T-helper 17 cell (primary cell): ENCODE results near the gene COPS8. TPM values are rescaled to one million over a fixed set of nuclear protein-coding genes. Genes with fewer than 3 reads are reported as not detected.

Experiments used
- ATAC-seq: fragments of 150-1000 bp; cut with Tn5 transposase; 2 replicates; pipeline ENCODE4 v1.10.0; 2021; ENCODE audit warnings: mild to moderate bottlenecking, moderate library complexity
- DNase-seq, 3 donors: peaks; one replicate each; pipeline versions ENCODE4 v3.0.0 to v3.0.0-alpha.2; 2020 to 2021
- H3K9me3 ChIP-seq: one replicate; pipeline ENCODE4 v1.7.0; 2013; ENCODE audit warnings: low read length, mild to moderate bottlenecking; ENCODE audit not compliant: control insufficient read depth, poor library complexity, severe bottlenecking
- H3K27ac Mint-ChIP-seq: one replicate; pipeline ENCODE4 v1.8.0; 2022; ENCODE audit warnings: mild to moderate bottlenecking, moderate library complexity, mixed read lengths
- H3K27me3 Mint-ChIP-seq: one replicate; pipeline ENCODE4 v1.8.0; 2022; ENCODE audit warnings: mixed read lengths
- H3K36me3 Mint-ChIP-seq: one replicate; pipeline ENCODE4 v1.8.0; 2022; ENCODE audit warnings: low read depth, mixed read lengths
- H3K4me1 Mint-ChIP-seq: one replicate; pipeline ENCODE4 v1.8.0; 2022; ENCODE audit warnings: mild to moderate bottlenecking, mixed read lengths
- H3K4me3 Mint-ChIP-seq: one replicate; pipeline ENCODE4 v1.8.0; 2022; ENCODE audit warnings: mild to moderate bottlenecking, moderate library complexity, mixed read lengths
- total RNA-seq, 4 donors: library from RNA in 2 of 4; stranded (reverse) in 2 of 4; gene quantifications; one replicate each; pipeline ENCODE4 v1.2.3 and lab custom pipeline; 2022 to 2026

The COPS8 gene
- total RNA-seq, 2 donors from 2014 or later: 46.0 to 49.4 TPM

DNA sequence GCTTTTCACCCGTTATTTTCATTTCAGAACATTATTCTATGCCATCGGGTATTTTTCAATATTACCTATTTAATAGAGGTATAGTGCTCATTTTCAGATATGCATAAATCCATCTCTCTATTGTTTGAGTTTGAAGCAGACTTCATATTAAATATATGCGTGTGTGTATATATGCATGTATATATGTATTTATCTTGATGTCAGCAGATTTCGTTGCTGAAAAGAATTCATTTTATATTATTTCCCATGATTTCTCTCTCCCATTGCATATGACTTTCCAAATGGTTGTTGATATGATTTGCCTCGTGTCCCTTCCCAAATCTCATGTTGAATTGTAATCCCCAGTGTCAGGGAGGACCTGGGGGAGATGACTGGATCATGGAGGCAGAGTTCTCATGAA is 28.6 kb upstream of the COPS8 start:
- no peaks in the 10 kb centered on the region for H3K9me3 ChIP-seq
- ATAC-seq: no peak
- Mint-ChIP-seq H3K36me3 (peaks cover under 1% of the 10 kb centered on the region), H3K4me1 (peaks cover 4% of the 10 kb centered on the region), H3K27ac (no peak overlapping the region), H3K27me3 (peaks cover 29% of the 10 kb centered on the region), H3K4me3 (no peak overlapping the region)
- DNase-seq: no peak

DNA sequence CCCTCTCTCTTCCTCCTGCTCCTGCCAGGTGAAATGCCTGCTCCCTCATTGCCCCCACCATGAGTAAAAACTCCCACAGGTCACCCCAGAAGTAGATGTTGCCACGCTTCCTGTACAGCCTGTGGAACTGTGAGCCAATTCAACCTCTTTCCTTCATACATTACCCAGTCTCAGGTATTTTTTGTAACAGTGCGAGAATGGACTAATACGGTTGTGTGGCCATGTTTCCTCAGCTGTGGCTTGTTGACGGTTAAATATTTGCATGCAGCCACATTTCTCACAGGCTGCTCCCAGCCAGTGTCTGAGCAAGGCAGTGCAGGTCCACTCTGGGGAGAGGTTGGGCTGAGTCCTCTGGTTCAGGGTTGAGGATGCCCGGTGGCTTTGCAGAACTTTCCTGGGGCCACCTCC is 27.8 kb upstream of the COPS8 start:
- Mint-ChIP-seq H3K27ac (no peak overlapping the region), H3K27me3 (peaks cover 21% of the 10 kb centered on the region), H3K36me3 (no peaks in the 10 kb centered on the region), H3K4me1 (peaks cover 4% of the 10 kb centered on the region), H3K4me3 (no peak overlapping the region)
- H3K9me3 ChIP-seq: no peaks in the 10 kb centered on the region
- no peak for ATAC-seq
- no peak for DNase-seq

DNA sequence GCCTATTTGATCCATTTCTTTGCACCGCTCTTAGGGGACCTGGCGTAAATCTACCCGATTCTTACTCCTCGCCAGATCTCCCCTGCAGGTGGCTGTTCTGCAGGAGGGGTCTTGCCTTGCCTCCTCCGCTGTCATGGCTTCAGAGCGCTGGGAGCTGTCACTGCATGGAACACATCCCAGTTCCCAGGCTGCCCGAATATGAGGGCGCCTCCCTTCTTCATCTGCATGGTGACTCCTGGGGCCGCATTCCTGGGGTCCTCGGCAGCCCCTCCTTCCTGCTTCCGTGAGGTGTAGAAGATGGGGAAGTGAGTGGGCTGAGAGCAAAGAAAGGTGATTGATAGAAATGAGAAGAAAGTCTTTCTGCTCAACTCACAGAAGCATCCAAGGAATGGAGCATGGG is 27.3 kb upstream of the COPS8 start:
- Mint-ChIP-seq H3K4me3 (no peak overlapping the region), H3K4me1 (peaks cover 4% of the 10 kb centered on the region), H3K27me3 (peaks cover 16% of the 10 kb centered on the region), H3K36me3 (no peaks in the 10 kb centered on the region), H3K27ac (no peak overlapping the region)
- DNase-seq (no peak), ATAC-seq (no peak)
- no peaks in the 10 kb centered on the region for H3K9me3 ChIP-seq

DNA sequence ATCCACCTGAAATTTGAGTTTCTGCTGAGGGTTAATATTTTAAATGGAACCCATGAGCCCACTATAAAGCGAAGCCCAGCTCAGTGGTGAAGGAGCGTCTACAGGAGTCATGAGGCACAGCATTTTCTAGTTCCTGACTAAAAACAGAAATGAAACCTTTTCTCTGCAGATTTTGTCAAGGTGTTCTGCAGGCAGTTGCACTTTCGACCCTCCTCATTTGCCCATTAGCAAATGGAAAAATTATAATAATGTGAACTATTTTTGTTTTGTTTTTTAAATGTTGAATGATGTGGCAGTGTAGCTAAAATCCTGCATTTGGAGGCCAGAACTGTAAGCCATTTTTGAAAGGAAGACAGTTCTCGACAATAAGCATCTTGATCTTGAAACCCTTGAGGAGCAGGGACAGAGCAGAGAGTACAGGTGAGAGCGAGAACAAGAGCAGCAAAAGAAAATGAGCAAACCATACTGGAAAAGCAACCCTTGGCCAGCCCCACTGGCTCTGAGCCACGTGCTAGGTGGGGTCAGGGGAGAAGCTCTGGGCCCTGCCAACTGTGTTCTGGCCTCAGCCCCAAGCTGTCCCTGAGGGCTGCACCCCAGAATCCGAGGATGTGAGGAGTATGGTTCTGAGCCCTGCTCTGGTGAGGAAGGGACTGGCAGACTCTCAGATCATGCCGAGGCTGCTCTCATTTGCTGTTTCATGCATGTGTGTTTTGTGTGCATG is 26.4 kb upstream of the COPS8 start:
- ATAC-seq (no peak), DNase-seq (no peak)
- no peak overlapping the region for H3K4me3 Mint-ChIP-seq
- H3K36me3 Mint-ChIP-seq: no peaks in the 10 kb centered on the region
- peak overlapping the region; percentile 8 for H3K27ac Mint-ChIP-seq
- H3K4me1 Mint-ChIP-seq: peaks cover 4% of the 10 kb centered on the region
- no peaks in the 10 kb centered on the region for H3K9me3 ChIP-seq
- H3K27me3 Mint-ChIP-seq: peaks cover 16% of the 10 kb centered on the region

DNA sequence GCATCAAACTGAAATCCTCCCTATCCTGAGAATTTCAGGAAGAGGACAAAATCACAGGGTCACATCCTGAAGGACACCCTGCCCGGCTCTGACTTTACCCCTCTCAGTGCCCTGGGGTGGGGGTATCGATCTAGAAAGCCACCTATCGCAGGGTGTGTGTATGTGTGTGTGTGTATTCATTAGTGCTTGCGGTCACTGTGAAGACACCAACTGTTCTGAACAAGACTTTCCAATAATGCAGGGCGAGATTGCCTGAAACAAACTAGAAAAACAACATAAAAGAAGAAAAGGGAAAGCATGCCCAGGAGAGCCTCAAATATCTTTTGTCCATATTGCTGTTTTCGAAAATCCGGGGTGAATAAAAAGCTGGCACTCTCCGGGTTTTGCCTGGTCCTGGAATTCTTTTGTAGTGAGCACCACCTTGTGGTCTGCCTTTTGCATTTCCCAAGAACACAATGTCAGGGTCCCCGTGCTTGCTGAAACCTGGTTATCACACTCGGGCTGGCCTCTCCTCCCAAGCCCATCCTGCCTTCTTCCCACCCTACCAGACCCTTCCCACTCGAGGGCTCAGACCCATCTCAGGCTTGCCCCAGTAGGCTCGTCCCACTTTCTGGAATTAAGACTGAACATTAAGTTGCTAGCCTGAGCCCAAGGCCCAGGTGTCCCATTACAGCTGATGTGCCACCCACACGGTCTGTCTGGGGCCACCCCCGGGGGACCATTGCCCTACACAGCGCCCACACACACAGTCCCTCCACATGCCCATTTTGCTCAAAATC is 25.0 kb upstream of the COPS8 start:
- DNase-seq (no peak), ATAC-seq (peak; percentile 39)
- no peak overlapping the region for H3K4me3 Mint-ChIP-seq
- H3K27ac Mint-ChIP-seq: no peak overlapping the region
- H3K36me3 Mint-ChIP-seq: no peaks in the 10 kb centered on the region
- H3K9me3 ChIP-seq: no peaks in the 10 kb centered on the region
- peaks cover 4% of the 10 kb centered on the region for H3K4me1 Mint-ChIP-seq
- H3K27me3 Mint-ChIP-seq: peaks cover 16% of the 10 kb centered on the region

DNA sequence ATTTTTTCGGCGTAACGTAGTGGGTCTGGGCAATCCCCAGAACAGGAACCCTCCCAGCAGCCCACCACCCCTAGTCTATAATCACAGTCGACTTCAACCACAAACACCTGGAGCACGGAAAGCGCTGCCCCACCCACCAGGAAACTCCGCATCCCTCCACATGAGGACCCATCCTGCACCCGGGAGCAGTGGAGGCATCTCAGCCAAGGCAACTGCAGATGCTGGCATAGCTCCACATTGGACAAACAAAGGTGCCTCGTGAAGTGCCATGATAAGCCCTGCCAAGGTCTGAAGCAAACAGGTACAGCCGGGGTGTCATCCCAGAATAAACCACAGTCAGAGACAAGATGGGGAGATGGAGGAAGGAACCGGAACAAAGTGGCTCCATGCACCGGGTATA is 24.3 kb upstream of the COPS8 start:
- Mint-ChIP-seq H3K4me1 (peaks cover 6% of the 10 kb centered on the region), H3K4me3 (no peak overlapping the region), H3K36me3 (no peaks in the 10 kb centered on the region), H3K27ac (no peak overlapping the region), H3K27me3 (peaks cover 14% of the 10 kb centered on the region)
- ATAC-seq (no peak), DNase-seq (no peak)
- no peaks in the 10 kb centered on the region for H3K9me3 ChIP-seq

DNA sequence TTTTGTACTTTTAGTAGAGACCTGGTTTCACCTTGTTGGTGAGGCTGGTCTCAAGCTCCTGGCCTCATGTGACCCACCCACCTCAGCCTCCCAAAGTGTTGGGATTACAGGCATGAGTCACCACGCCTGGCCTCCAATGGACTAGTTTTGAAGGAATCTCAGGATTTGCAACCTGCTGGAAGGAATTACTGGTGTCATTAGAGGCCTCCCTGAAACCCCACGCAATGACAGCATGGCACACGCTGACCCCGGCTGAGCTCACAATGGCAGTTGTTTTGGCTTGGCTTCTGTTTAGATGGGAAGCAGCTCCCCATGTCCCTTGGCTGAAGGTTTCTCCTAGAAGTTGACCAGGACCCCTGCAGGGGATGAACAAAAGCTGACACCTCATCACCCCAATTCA is 23.1 kb upstream of the COPS8 start:
- no peak overlapping the region for H3K27ac Mint-ChIP-seq
- no peak for DNase-seq
- peaks cover 6% of the 10 kb centered on the region for H3K4me1 Mint-ChIP-seq
- no peak overlapping the region for H3K4me3 Mint-ChIP-seq
- no peaks in the 10 kb centered on the region for H3K9me3 ChIP-seq
- no peak for ATAC-seq
- peaks cover 11% of the 10 kb centered on the region for H3K27me3 Mint-ChIP-seq
- H3K36me3 Mint-ChIP-seq: no peaks in the 10 kb centered on the region

DNA sequence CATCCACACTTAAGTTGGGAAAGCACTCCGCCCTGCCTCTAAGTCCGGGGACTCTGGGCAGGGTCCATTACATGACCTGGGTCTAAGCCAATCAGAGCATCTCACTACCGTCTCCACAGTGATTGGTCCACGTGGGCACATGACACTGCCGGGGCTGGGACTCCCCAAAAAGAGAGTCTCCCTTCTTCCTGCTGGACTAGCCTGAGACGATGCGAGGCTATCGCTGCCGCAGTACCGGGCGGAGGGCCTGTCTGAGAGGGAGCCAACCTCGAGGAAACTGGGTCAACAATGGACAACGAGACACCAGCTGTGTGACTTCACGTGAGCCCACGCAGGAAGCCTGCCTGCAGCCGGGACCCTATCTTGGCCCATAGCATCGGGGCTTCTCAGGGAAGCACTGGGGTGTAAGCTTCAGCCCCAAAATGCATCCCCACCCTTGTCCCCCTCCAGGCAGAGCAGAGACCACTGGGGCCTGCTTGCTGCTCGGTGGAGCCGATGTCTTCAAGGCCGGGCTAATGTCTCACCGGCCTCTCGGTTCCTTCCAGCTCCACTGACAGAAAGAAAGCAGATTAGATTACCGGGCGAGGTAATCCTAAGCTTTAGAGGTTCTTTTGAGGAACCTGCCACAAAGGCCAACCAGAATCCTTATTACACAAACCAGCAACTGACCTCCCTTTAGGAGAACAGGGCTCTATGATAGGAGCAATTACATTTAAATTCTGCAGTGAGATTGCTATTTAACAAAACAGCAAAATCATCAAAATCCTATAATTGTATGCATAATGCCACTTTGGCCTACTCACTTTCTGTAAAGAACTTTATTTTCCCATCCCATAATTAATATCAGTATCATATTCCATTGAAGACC is 21.3 kb upstream of the COPS8 start:
- ATAC-seq (no peak), DNase-seq (no peak)
- H3K36me3 Mint-ChIP-seq: no peaks in the 10 kb centered on the region
- no peaks in the 10 kb centered on the region for H3K9me3 ChIP-seq
- H3K4me1 Mint-ChIP-seq: peaks cover 2% of the 10 kb centered on the region
- H3K27ac Mint-ChIP-seq: no peak overlapping the region
- H3K4me3 Mint-ChIP-seq: no peak overlapping the region
- peaks cover 11% of the 10 kb centered on the region for H3K27me3 Mint-ChIP-seq

DNA sequence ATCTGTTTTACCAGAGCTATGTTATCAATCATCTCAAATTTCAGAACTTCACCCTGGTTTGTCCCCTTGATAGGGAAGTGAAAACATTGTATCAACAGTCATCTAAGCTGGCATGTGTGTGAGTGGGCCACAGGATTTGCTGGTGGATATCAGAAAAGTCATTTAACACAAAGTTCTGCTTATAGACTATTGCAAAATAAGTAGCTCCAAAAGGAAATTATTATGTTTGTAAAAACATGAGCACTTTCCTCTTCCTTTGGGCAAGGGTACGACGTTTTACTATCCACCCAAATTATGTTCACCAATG is 20.7 kb upstream of the COPS8 start:
- H3K4me1 Mint-ChIP-seq: peaks cover 2% of the 10 kb centered on the region
- H3K4me3 Mint-ChIP-seq: no peak overlapping the region
- DNase-seq: no peak
- no peaks in the 10 kb centered on the region for H3K36me3 Mint-ChIP-seq
- no peaks in the 10 kb centered on the region for H3K9me3 ChIP-seq
- ATAC-seq: no peak
- H3K27ac Mint-ChIP-seq: no peak overlapping the region
- H3K27me3 Mint-ChIP-seq: peaks cover 11% of the 10 kb centered on the region

DNA sequence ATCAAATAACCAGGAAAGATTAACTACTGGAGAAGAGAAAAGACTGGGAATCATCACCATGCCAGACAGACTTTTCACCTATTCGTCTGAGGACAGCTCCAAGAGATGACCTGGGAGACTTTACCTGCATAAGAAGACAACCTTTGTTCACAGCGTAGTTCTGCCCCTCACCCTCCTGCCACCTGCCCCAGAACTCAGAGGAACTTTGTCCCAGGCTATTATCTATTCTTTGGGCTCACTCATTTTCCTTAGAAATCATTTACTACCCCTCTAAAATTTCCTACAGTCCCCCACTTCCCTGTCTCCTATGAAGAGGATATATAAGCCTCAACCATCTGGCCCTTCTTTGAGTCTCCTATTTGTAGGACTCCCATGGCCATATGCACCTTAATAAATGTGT is 19.3 kb upstream of the COPS8 start:
- Mint-ChIP-seq H3K27ac (no peak overlapping the region), H3K36me3 (no peaks in the 10 kb centered on the region), H3K4me1 (peaks cover 2% of the 10 kb centered on the region), H3K4me3 (no peak overlapping the region), H3K27me3 (peaks cover under 1% of the 10 kb centered on the region)
- no peaks in the 10 kb centered on the region for H3K9me3 ChIP-seq
- ATAC-seq (no peak), DNase-seq (no peak)

DNA sequence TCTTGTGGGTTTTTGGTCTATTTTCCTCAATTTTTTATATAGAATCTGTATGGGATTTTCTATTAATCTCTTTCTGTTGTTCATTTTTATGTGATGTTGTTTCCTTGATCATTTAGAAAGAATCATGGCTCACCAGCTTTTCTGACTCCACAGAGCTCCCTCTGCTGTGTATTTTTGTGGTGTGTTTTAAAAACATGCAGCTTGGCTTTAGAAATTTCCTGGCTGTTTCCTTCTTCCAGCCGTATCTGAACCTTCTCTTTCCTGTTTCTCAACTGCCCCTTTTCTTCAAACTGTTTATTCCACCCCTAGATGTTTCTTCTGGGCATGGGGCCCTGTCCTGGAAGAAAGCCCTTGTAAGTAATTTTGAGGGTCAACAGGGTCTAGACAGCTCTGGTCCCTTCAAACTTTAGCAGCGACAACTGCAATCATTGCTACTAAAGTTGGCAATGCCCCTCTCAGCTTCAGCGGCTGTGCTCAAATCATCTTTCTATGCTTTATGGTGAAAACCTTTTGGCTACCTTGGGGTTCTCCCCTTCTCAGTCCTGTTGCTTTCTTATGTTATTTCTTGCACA is 17.6 kb upstream of the COPS8 start:
- ATAC-seq (no peak), DNase-seq (no peak)
- H3K4me3 Mint-ChIP-seq: no peak overlapping the region
- H3K9me3 ChIP-seq: no peaks in the 10 kb centered on the region
- no peaks in the 10 kb centered on the region for H3K36me3 Mint-ChIP-seq
- peaks cover 2% of the 10 kb centered on the region for H3K4me1 Mint-ChIP-seq
- peak overlapping the region; percentile 27 for H3K27ac Mint-ChIP-seq
- H3K27me3 Mint-ChIP-seq: no peaks in the 10 kb centered on the region

DNA sequence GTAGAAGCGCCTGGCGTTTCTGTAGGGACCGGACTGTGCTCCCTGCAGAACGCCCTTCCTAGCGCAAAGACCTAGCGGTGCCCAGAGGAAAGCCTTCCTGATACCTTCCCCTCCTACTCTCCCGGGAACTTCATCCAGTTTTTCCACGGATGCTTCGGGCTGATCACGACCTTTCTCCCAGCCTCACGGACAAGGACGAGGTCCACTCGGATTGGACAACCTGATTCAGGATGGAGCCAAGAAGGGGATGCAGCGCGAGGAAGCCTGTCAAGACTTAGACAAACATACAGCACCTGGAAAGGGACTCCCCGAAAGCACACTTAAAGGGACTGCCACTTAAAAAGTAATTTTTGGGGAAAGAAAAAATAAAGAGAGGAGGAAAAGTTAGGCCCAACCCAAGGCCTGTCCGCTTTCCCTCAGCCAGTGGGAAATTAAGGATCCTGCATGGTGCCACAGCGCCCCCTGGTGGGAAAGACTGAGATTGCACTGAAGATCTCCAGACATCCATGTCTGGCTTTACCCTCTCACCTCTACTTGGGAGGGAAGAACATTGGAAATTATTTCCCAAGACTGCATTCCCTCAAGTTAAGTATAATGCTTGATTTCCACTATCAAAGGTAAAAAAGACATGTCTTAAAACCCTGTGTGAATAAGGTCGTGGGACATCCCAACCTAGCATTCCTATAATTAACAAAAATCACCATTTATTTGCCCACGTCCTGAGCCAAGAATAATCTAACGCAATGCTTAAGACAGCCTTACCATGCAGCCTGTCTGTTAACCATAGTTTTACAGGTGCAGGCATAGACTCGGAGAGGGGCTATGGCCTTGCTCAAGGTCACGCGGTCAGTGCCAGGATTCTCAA is 13.4 kb upstream of the COPS8 start:
- H3K27ac Mint-ChIP-seq: peak overlapping the region; percentile 57
- H3K9me3 ChIP-seq: no peaks in the 10 kb centered on the region
- DNase-seq (peak; percentile 57 to 68 (median 59)), ATAC-seq (peak; percentile 57)
- H3K27me3 Mint-ChIP-seq: no peaks in the 10 kb centered on the region
- H3K36me3 Mint-ChIP-seq: no peaks in the 10 kb centered on the region
- H3K4me1 Mint-ChIP-seq: no peaks in the 10 kb centered on the region
- no peak overlapping the region for H3K4me3 Mint-ChIP-seq
